GM15510 (cell line): Measurements from ENCODE around the gene CTBP1.

Source experiments
- POLR2A ChIP-seq: IDR thresholded peaks from 3 replicates; pipeline ENCODE4 v1.6.1; 2011; ENCODE audit warnings: borderline replicate concordance; ENCODE audit not compliant: insufficient read length; ENCODE audit errors: extremely low read depth

The CTBP1 gene

GRCh38 chr4:1239141-1239949, 9.6 kb downstream of the CTBP1 start:
- no peak for TF ChIP-seq POLR2A

- TF ChIP-seq POLR2A = no peak
These were observed 10.3 kb downstream of the CTBP1 start for GRCh38 chr4:1238676-1239000.

- TF ChIP-seq POLR2A = no peak
These were observed 10.8 kb downstream of the CTBP1 start for GRCh38 chr4:1237981-1238675.

- no peak for TF ChIP-seq POLR2A
These were observed 12.8 kb downstream of the CTBP1 start for GRCh38 chr4:1236103-1236641.

- no peak for TF ChIP-seq POLR2A
These were observed 13.4 kb downstream of the CTBP1 start for GRCh38 chr4:1235381-1236102.

- no peak for TF ChIP-seq POLR2A
These were observed 14.1 kb downstream of the CTBP1 start for GRCh38 chr4:1234811-1235292.

GRCh38 chr4:1234309-1234695, 14.6 kb downstream of the CTBP1 start:
- TF ChIP-seq POLR2A = no peak

GRCh38 chr4:1233641-1234308, 15.2 kb downstream of the CTBP1 start:
- no peak for TF ChIP-seq POLR2A

- TF ChIP-seq POLR2A = no peak
These were observed 16.0 kb downstream of the CTBP1 start for GRCh38 chr4:1232661-1233621.

- no peak for TF ChIP-seq POLR2A
These were observed 17.1 kb downstream of the CTBP1 start for GRCh38 chr4:1231637-1232360.

- no peak for TF ChIP-seq POLR2A
These were observed 17.8 kb downstream of the CTBP1 start for GRCh38 chr4:1230971-1231636.

- TF ChIP-seq POLR2A = no peak
These were observed 18.6 kb downstream of the CTBP1 start for GRCh38 chr4:1230316-1230715.

- no peak for TF ChIP-seq POLR2A
These were observed 19.6 kb downstream of the CTBP1 start for GRCh38 chr4:1229117-1229849.
